Endometrial microvascular endothelial cells (primary cell): ENCODE measurements around the gene HBD. TPM values are rescaled to one million over a fixed set of nuclear protein-coding genes. Genes with fewer than 3 reads are reported as not detected.

Experiments
- in situ Hi-C: cut with HindIII; loops from 2 replicates; pipeline ENCODE4 v1.10.0; 2017; ENCODE audit warnings: low sequenced_read_pairs, low pct_unique_long_range_greater_than_20kb; ENCODE audit errors: inconsistent ontology term
- total RNA-seq: library from RNA; depleted of rRNA; stranded (reverse); fragments of >200 nt; gene quantifications from one replicate; pipeline ENCODE4 v1.2.3, GENCODE V29; 2015; ENCODE audit errors: inconsistent ontology term

Gene HBD
- total RNA-seq, 1 donor from 2014 or later = not detected

GRCh38 chr11:5204787-5205186, 29.5 kb downstream of the HBD start:
- in situ Hi-C loops = no loop called here

GRCh38 chr11:5203366-5203765, 30.9 kb downstream of the HBD start:
- in situ Hi-C loops = no loop called here

- in situ Hi-C loops = no loop called here
Observed at GRCh38 chr11:5200582-5200981, 33.7 kb downstream of the HBD start, which contains the start of gene OR51V1. OR51V1 (minus strand) TSS chr11:5200682; CDS start chr11:5200682, 0 bp downstream.

- in situ Hi-C loops = no loop called here
Observed at GRCh38 chr11:5198285-5198684, 36.0 kb downstream of the HBD start.

GRCh38 chr11:5197536-5197935, 36.7 kb downstream of the HBD start:
- in situ Hi-C loops = no loop called here

GRCh38 chr11:5196731-5197130, 37.6 kb downstream of the HBD start:
- in situ Hi-C loops = no loop called here

GRCh38 chr11:5196067-5196466, 38.2 kb downstream of the HBD start:
- in situ Hi-C loops = no loop called here

GRCh38 chr11:5192738-5193137, 41.5 kb downstream of the HBD start:
- in situ Hi-C loops = no loop called here

- in situ Hi-C loops = no loop called here
Observed at GRCh38 chr11:5188201-5188600, 46.1 kb downstream of the HBD start.

Other genes with a start within 250 kb of the HBD start
- gene OR51L1, start 239.6 kb downstream of the HBD start, total RNA-seq = not detected
- not detected for gene OR52J3, start 188.0 kb downstream of the HBD start, total RNA-seq
- not detected for gene OR52E2, start 174.9 kb downstream of the HBD start, total RNA-seq
- not detected for gene OR52E1, start 164.9 kb downstream of the HBD start, total RNA-seq
- not detected for gene OR52A5, start 96.1 kb downstream of the HBD start, total RNA-seq
- not detected for gene OR52A1, start 79.7 kb downstream of the HBD start, total RNA-seq
- not detected for gene OR51V1, start 33.8 kb downstream of the HBD start, total RNA-seq
- not detected for gene HBB, start 7.4 kb downstream of the HBD start, total RNA-seq
- not detected for gene HBG1, start 15.4 kb upstream of the HBD start, total RNA-seq
- gene HBG2, start 20.3 kb upstream of the HBD start, total RNA-seq = not detected
- gene HBE1, start 35.5 kb upstream of the HBD start, total RNA-seq = not detected
- gene OR51B4, start 67.5 kb upstream of the HBD start, total RNA-seq = not detected
- gene OR51B2, start 89.8 kb upstream of the HBD start, total RNA-seq = not detected
- gene OR51B5, start 109.0 kb upstream of the HBD start, total RNA-seq = not detected
- gene OR51B6, start 117.0 kb upstream of the HBD start, total RNA-seq = not detected
- gene OR51M1, start 149.3 kb upstream of the HBD start, total RNA-seq = not detected
- not detected for gene OR51Q1, start 187.6 kb upstream of the HBD start, total RNA-seq
- not detected for gene OR51I1, start 207.0 kb upstream of the HBD start, total RNA-seq
- not detected for gene OR51I2, start 214.8 kb upstream of the HBD start, total RNA-seq